SK-N-SH (cell line): Measurements from ENCODE around the gene HTT. TPM values are rescaled to one million over a fixed set of nuclear protein-coding genes. Genes with fewer than 3 reads are reported as not detected.

Experiments used
- CTCF ChIA-PET: fragments of 300-600, 350-600 bp; formaldehyde crosslinking; extraction: SDS; loops from one replicate; lab custom pipeline; 2021; lab: Yijun Ruan, JAX
- POLR2A ChIA-PET: fragments of 350-600 bp; sonication (Branson Sonifier 250); formaldehyde crosslinking; extraction: SDS; loops from one replicate; lab custom pipeline; 2020; ENCODE audit warnings: antibody characterized with exemption, inconsistent platforms; lab: Yijun Ruan, JAX
- DNase-seq: peaks from one replicate; pipeline ENCODE4 v3.0.0; 2012
- H2AFZ ChIP-seq: fragments of 200-600 bp; sonication (generic); 2 replicates; pipeline ENCODE4 v1.8.1; 2016; ENCODE audit warnings: antibody characterized with exemption, mild to moderate bottlenecking, low read depth
- H3F3A ChIP-seq: fragments of 200-600 bp; sonication (generic); replicated peaks from 2 replicates; pipeline ENCODE3; 2016; ENCODE audit warnings: antibody characterized with exemption, mild to moderate bottlenecking; ENCODE audit not compliant: insufficient read depth
- H3K27ac ChIP-seq, 2 experiments: fragments of 200-500 bp in 1 of 2; fragments of 200-600 bp in 1 of 2; sonication (Bioruptor generic) in 1 of 2; sonication (generic), shearing (Covaris generic) in 1 of 2; 2 replicates each; pipeline versions ENCODE4 v1.5.1 to v1.6.1; 2014 to 2016; ENCODE audit warnings: low read depth in 2 of 2, inconsistent platforms in 1 of 2, low read length in 1 of 2, mild to moderate bottlenecking in 1 of 2, mixed read lengths in 1 of 2
- H3K27me3 ChIP-seq: fragments of 200-600 bp; sonication (generic), shearing (Covaris generic); 2 replicates; pipeline ENCODE4 v1.6.1; 2016; ENCODE audit warnings: mixed run types; ENCODE audit not compliant: insufficient read depth
- H3K36me3 ChIP-seq, 2 experiments: fragments of 200-500 bp in 1 of 2; fragments of 200-600 bp in 1 of 2; sonication (Bioruptor generic) in 1 of 2; sonication (generic) in 1 of 2; replicated peaks in 1 of 2; 2 replicates each; pipeline versions ENCODE3 to v1.5.1; 2014 to 2016; ENCODE audit warnings: low read length in 1 of 2, mild to moderate bottlenecking in 1 of 2; ENCODE audit not compliant: insufficient read depth in 2 of 2, control insufficient read depth in 1 of 2
- H3K4me1 ChIP-seq, 2 experiments: fragments of 200-500 bp in 1 of 2; fragments of 200-600 bp in 1 of 2; sonication (Bioruptor generic) in 1 of 2; sonication (generic), shearing (Covaris generic) in 1 of 2; 2 replicates each; pipeline versions ENCODE4 v1.5.1 to v1.6.1; 2014 to 2016; ENCODE audit warnings: low read depth in 1 of 2, low read length in 1 of 2, mixed run types in 1 of 2; ENCODE audit not compliant: insufficient read depth in 2 of 2, control insufficient read depth in 1 of 2
- H3K4me2 ChIP-seq: fragments of 200-600 bp; sonication (generic), shearing (Covaris generic); 2 replicates; pipeline ENCODE4 v1.6.1; 2017; ENCODE audit warnings: mixed run types
- H3K4me3 ChIP-seq, 2 experiments: fragments of 200-500 bp in 1 of 2; fragments of 200-600 bp in 1 of 2; sonication (Bioruptor generic) in 1 of 2; sonication (generic), shearing (Covaris generic) in 1 of 2; 2 replicates each; pipeline versions ENCODE4 v1.5.1 to v1.8.1; 2014 to 2016; ENCODE audit warnings: low read depth in 2 of 2, inconsistent platforms in 1 of 2, low read length in 1 of 2, mild to moderate bottlenecking in 1 of 2, mixed read lengths in 1 of 2, moderate library complexity in 1 of 2
- H3K79me2 ChIP-seq: fragments of 200-600 bp; sonication (generic); 2 replicates; pipeline ENCODE4 v1.8.1; 2017; ENCODE audit warnings: mild to moderate bottlenecking; ENCODE audit not compliant: insufficient read depth
- H3K9ac ChIP-seq: fragments of 200-600 bp; sonication (generic); 2 replicates; pipeline ENCODE4 v1.6.1; 2017; ENCODE audit warnings: mixed run types
- H3K9me2 ChIP-seq: fragments of 200-600 bp; sonication (generic); 2 replicates; pipeline ENCODE4 v1.6.1; 2017; ENCODE audit warnings: mixed run types
- H3K9me3 ChIP-seq: fragments of 200-600 bp; sonication (generic); 2 replicates; pipeline ENCODE4 v1.6.1; 2017; ENCODE audit warnings: mixed run types, mild to moderate bottlenecking, moderate library complexity
- H4K20me1 ChIP-seq: fragments of 200-600 bp; sonication (generic); 2 replicates; pipeline ENCODE4 v1.6.1; 2017; ENCODE audit warnings: mild to moderate bottlenecking, mixed run types; ENCODE audit not compliant: insufficient read depth
- CHD2 ChIP-seq: fragments of 150-350 bp; IDR thresholded peaks from 2 replicates; pipeline ENCODE4 v1.6.1; 2018; ENCODE audit warnings: low read length; ENCODE audit not compliant: partially characterized antibody
- EZH2phosphoT487 ChIP-seq: fragments of 200-600 bp; sonication (generic); IDR thresholded peaks from 2 replicates; pipeline ENCODE4 v1.6.1; 2017; ENCODE audit warnings: low read depth, mixed run types, mild to moderate bottlenecking, antibody characterized with exemption, moderate library complexity, borderline replicate concordance
- FOXM1 ChIP-seq: IDR thresholded peaks from 2 replicates; pipeline ENCODE4 v1.4.0; 2012; ENCODE audit warnings: low read depth, mild to moderate bottlenecking
- GABPA ChIP-seq: IDR thresholded peaks from 2 replicates; pipeline ENCODE4 v1.4.0; 2012; ENCODE audit warnings: low read depth, mild to moderate bottlenecking
- IRF3 ChIP-seq: fragments of 150-350 bp; IDR thresholded peaks from 2 replicates; pipeline ENCODE4 v1.6.1; 2016; ENCODE audit warnings: mild to moderate bottlenecking, low read depth, low read length
- JUND ChIP-seq: IDR thresholded peaks from 2 replicates; pipeline ENCODE4 v1.4.0; 2012
- MAX ChIP-seq: IDR thresholded peaks from 2 replicates; pipeline ENCODE4 v1.4.0; 2012; ENCODE audit warnings: low read depth
- NFIC ChIP-seq: IDR thresholded peaks from 2 replicates; pipeline ENCODE4 v1.4.0; 2012; ENCODE audit warnings: borderline replicate concordance
- NRF1 ChIP-seq: IDR thresholded peaks from 2 replicates; pipeline ENCODE4 v1.6.1; 2012; ENCODE audit warnings: low read depth, mild to moderate bottlenecking, low read length
- POLR2AphosphoS5 ChIP-seq: IDR thresholded peaks from 2 replicates; pipeline ENCODE4 v1.6.1; 2012; ENCODE audit warnings: low read depth, low read length
- RAD21 ChIP-seq: IDR thresholded peaks from 2 replicates; pipeline ENCODE4 v1.6.1; 2012; ENCODE audit warnings: mild to moderate bottlenecking, low read length
- RCOR1 ChIP-seq: fragments of 150-350 bp; IDR thresholded peaks from 2 replicates; pipeline ENCODE4 v1.6.1; 2017; ENCODE audit warnings: antibody characterized with exemption, low read length
- RXRA ChIP-seq: IDR thresholded peaks from 2 replicates; pipeline ENCODE4 v1.4.0; 2012; ENCODE audit warnings: low read depth, mild to moderate bottlenecking, borderline replicate concordance
- SIN3A ChIP-seq: IDR thresholded peaks from 2 replicates; pipeline ENCODE4 v1.6.1; 2012; ENCODE audit warnings: low read depth, mild to moderate bottlenecking, low read length, moderate library complexity, borderline replicate concordance
- SMC3 ChIP-seq: IDR thresholded peaks from 2 replicates; pipeline ENCODE4 v1.6.1; 2012; ENCODE audit warnings: low read depth, low read length, improper control_type of control experiment
- TCF12 ChIP-seq: IDR thresholded peaks from 2 replicates; pipeline ENCODE4 v1.4.0; 2012
- TEAD4 ChIP-seq: IDR thresholded peaks from 2 replicates; pipeline ENCODE4 v1.4.0; 2012; ENCODE audit warnings: mild to moderate bottlenecking, borderline replicate concordance; ENCODE audit not compliant: insufficient read depth
- USF2 ChIP-seq: fragments of 150-350 bp; IDR thresholded peaks from 2 replicates; pipeline ENCODE4 v1.6.1; 2017; ENCODE audit warnings: antibody characterized with exemption, low read length, low read depth, borderline replicate concordance
- WGBS: methylation state at CpG from one replicate; pipeline ENCODE4 v1.1.6; 2017; ENCODE audit warnings: low lambda C conversion rate; 5-methylcytosine and 5-hydroxymethylcytosine counted together
- polyA plus RNA-seq, 3 experiments: library from polyadenylated mRNA; depleted of rRNA; stranded (reverse); fragments of >200 nt; gene quantifications; 2 replicates each; pipeline ENCODE4 v1.2.3, GENCODE V29; 2012

HTT gene
- polyA plus RNA-seq, 1 of the 3 experiments (the other 2 are of a cell fraction), result 11.3 TPM

GRCh38 chr4:3177426-3177825 is 102.9 kb downstream of the HTT start:
- H3K4me2 ChIP-seq, result no peak overlapping the region
- H3K79me2 ChIP-seq, result no peaks in the 10 kb centered on the region
- no peaks in the 10 kb centered on the region for H3K9me2 ChIP-seq
- ChIA-PET CTCF (interaction anchor here (1.2 to 1.4 kb wide), 2 partner anchors 8 to 17 kb away, joined by 3 to 4 read pairs; no protein-coding TSS in a partner anchor), POLR2A (no interaction called here)
- peaks cover 35 to 70% of the 10 kb centered on the region in 2 experiments for H3K36me3 ChIP-seq
- H3K9ac ChIP-seq, result no peak overlapping the region
- H3K27ac ChIP-seq, result no peak overlapping the region
- TF ChIP-seq EZH2phosphoT487 (no peak), MAX (no peak), IRF3 (no peak), SMC3 (no peak), USF2 (no peak), RCOR1 (no peak), SIN3A (no peak), NRF1 (no peak)
- DNase-seq, result no peak
- no peaks in the 10 kb centered on the region for H4K20me1 ChIP-seq
- H3F3A ChIP-seq, result no peaks in the 10 kb centered on the region
- no peaks in the 10 kb centered on the region for H3K27me3 ChIP-seq
- H3K4me1 ChIP-seq, result peaks cover 0 to 17% of the 10 kb centered on the region in 2 experiments; a peak in 2 of 4 replicates
- no peak overlapping the region for H2AFZ ChIP-seq
- no peaks in the 10 kb centered on the region for H3K9me3 ChIP-seq
- no peak overlapping the region for H3K4me3 ChIP-seq

GRCh38 chr4:3177905-3178304 is 103.4 kb downstream of the HTT start:
- Histone ChIP-seq H3K27me3 (no peaks in the 10 kb centered on the region), H3K4me3 (no peak overlapping the region), H3K79me2 (no peaks in the 10 kb centered on the region), H3F3A (no peaks in the 10 kb centered on the region), H3K4me1 (peaks cover 0 to 17% of the 10 kb centered on the region in 2 experiments; a peak in 2 of 4 replicates), H3K36me3 (peaks cover 35 to 67% of the 10 kb centered on the region in 2 experiments), H4K20me1 (no peaks in the 10 kb centered on the region), H2AFZ (no peak overlapping the region), H3K9me3 (no peaks in the 10 kb centered on the region), H3K9me2 (no peaks in the 10 kb centered on the region), H3K4me2 (no peak overlapping the region), H3K27ac (no peak overlapping the region), H3K9ac (no peak overlapping the region)
- 94% methylated on average over 7 of the region's 7 CpGs for WGBS
- ChIA-PET CTCF (interaction anchor here (0.9 to 1.4 kb wide), 3 partner anchors 9 to 71 kb away, joined by 3 to 4 read pairs (median 3); no protein-coding TSS in a partner anchor), POLR2A (no interaction called here)
- no peak for TF ChIP-seq RXRA
- no peak for TF ChIP-seq TEAD4
- no peak for TF ChIP-seq FOXM1
- TF ChIP-seq RAD21, result no peak
- no peak for TF ChIP-seq TCF12
- TF ChIP-seq POLR2AphosphoS5, result no peak
- no peak for TF ChIP-seq GABPA
- no peak for TF ChIP-seq NFIC
- TF ChIP-seq RCOR1, result no peak
- TF ChIP-seq EZH2phosphoT487, result no peak
- TF ChIP-seq CHD2, result no peak
- no peak for TF ChIP-seq NRF1
- TF ChIP-seq JUND, result no peak
- no peak for DNase-seq
